HG03432 (cell line): Measurements from ENCODE around the gene STATH.
"Not testable (repeated sequence)": the region's sequence is repeated elsewhere in the genome, so short reads cannot be mapped to it uniquely, and the experiment has no call there.

Source experiments
- ATAC-seq: cut with Tn5 transposase; IDR thresholded peaks from one replicate; pipeline ENCODE4 v1.9.1; 2021; ENCODE audit warnings: mild to moderate bottlenecking, moderate library complexity; ENCODE audit not compliant: unreplicated experiment

STATH gene

DNA sequence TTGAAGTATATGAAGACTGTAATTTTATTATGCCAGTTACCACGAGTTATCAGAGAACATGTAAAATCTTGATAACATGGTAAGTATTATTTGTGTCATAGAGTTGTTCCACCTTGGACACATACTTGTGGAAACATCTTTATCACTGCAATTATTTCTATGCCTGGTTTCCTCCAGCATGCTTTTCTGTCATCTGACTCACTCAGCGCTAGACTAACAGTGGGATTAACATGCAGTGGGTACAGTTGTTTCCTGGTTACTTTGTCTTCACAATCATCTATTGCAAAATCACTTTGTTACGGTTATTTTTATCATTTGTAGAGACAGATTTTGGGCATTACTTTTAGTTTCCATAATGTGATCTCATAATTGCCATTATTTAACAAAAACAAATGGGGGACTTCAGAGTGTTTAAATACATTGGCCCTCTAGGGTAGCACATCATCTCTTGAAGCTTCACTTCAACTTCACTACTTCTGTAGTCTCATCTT, at the start of gene STATH:
Gene STATH, plus strand, starts transcription at position 441 of the 491 bp plus-strand sequence. CDS start 2,472 bp downstream, outside the sequence.
- no peak for ATAC-seq

GRCh38 chr4:69951602-69952001, 44.2 kb upstream of the STATH start:
- ATAC-seq = no peak

- no peak for ATAC-seq
Measured at GRCh38 chr4:69957209-69957608, 38.6 kb upstream of the STATH start.

DNA sequence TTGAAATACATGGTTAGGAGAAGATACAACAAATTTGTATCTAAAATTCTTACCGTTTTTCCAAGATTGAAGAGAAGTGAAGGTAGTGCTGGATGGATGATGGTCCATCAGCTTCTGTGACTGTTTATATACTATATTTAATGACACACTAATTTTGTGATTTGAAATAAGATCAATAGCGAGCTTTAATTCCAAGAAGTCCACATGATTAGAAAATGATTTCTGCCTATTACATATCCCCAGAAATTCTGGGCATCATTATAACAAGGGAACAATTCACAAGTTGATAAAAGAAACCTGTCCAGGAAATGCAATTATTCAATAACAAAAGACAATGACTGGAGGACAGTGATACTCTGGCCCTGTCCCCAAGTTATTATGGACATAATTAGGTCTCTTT, 30.1 kb upstream of the STATH start, which contains the start of gene CSN2:
Gene CSN2, minus strand, starts transcription at position 101 of the 400 bp plus-strand sequence. CDS start 4,733 bp downstream, outside the sequence.
- no peak for ATAC-seq

GRCh38 chr4:69970071-69970470, 25.7 kb upstream of the STATH start:
- ATAC-seq = no peak

DNA sequence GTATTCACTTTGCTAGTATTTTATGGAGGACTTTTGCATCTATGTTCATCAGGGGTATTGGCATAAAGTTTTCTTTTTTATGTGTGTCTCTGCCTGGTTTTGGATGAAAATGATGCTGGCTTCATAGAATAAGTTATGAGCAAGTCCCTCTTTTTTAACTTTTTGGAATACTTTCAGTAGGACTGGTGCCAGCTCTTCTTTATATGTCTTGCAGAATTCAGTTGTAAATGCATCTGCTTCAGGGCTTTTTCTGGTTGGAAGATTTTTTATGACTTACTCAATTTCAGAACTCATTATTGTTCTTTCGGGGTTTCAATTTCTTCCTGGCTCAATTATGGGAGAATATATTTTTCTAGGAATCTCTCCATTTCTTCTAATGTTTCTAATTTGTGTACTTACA, 21.1 kb upstream of the STATH start:
- no peak for ATAC-seq

- peak; percentile 9 for ATAC-seq
Measured at GRCh38 chr4:69977582-69977981, 18.2 kb upstream of the STATH start.

DNA sequence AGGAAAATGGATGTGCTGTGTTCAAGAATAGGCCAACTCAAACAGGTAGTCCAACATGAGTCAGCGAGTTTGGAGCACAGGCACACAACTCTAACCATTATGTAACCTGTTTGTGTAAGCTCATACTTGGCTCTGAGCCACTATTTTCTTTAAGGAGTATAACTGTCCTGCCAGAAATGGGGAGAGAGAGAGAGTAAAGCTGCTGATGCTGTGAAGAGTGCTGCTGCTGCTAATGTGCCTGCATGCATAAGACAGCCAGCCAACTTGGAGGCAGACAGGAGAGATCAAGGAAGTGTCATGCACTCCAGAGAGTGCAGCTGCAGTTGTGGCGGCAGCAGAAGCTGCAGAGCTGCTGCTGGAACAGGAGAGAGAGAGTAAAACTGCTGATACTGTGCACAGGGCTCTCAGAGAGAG, 11.7 kb upstream of the STATH start:
- ATAC-seq = peak; percentile 73

- no peak for ATAC-seq
Measured at GRCh38 chr4:69986663-69987062, 9.1 kb upstream of the STATH start.

- ATAC-seq = no peak
Measured at GRCh38 chr4:69991016-69991415, 4.8 kb upstream of the STATH start.

DNA sequence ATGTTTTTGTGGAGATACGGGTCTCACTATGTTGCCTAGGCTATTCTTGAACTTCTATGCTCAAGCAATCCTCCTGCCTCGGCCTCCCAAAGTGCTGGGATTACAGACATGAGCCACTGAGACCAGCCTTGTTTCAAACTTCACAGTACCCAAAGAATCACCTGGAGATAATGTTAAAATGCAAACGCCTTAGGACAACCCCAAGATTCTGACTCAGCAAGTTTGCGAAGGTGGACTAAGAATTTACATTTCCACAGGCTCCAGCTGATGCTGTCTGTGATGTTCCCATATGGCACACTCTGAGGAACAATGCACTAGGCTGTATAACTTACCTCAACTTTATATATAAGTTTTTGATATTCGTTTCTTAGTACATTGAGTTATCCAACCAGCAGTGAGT, 984 bp upstream of the STATH start:
- no peak for ATAC-seq

- peak; percentile 56 for ATAC-seq
Measured at GRCh38 chr4:69999420-69999819, 3.7 kb downstream of the STATH start.

- no peak for ATAC-seq
Measured at GRCh38 chr4:70000711-70001110, 4.9 kb downstream of the STATH start.

DNA sequence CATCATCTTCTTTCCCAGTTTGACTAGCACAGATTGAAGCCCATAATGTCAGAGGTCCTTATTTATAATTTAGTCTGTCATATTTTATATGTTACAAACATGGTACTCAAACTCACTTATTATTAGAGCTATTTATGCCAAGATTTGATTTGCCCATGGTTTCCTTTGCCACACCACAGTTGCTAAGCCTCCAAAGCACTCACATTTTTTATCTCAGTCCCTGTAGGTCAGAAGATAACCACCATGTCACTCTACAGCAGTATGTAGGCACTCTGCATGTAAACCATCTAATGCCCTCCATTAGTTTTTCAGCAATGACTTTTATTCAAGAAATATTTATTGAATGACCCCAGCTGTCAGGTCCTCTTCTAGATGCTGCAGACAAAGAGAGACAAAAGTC, 6.7 kb downstream of the STATH start:
- no peak for ATAC-seq

DNA sequence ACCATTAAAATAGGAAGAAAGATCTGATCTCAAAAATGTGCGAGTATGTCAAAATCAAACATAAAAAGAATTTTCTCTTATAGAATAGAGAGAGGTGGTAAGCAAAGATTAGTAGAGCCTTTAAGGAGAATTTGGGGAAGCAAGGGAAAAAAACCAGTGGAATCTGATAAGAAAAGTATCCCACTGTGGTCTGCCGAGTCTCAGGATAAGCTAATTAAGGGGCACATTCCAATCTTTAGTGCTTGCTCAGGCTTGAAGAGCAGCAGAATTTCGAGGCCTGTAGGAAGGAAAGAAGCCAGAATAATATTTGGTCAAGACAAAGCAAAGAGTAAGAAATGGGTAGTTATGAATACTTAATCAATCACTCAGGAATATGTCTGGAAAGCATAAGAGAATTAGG, 13.0 kb downstream of the STATH start:
- no peak for ATAC-seq

DNA sequence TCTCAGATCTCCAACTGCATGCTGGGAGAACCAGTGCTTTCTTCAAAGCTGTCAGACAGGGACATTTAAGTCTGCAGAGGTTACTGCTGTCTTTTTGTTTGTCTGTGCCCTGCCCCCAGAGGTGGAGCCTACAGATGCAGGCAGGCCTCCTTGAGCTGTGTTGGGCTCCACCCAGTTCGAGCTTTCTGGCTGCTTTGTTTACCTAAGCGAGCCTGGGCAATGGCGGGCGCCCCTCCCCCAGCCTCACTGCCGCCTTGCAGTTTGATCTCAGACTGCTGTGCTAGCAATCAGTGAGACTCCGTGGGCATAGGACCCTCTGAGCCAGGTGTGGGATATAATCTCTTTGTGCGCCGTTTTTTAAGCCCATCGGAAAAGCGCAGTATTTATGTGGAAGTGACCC, 23.2 kb downstream of the STATH start:
- ATAC-seq = not testable (repeated sequence)

GRCh38 chr4:70023218-70023617, 27.5 kb downstream of the STATH start:
- ATAC-seq = no peak

GRCh38 chr4:70027011-70027410, 31.2 kb downstream of the STATH start:
- ATAC-seq = no peak

DNA sequence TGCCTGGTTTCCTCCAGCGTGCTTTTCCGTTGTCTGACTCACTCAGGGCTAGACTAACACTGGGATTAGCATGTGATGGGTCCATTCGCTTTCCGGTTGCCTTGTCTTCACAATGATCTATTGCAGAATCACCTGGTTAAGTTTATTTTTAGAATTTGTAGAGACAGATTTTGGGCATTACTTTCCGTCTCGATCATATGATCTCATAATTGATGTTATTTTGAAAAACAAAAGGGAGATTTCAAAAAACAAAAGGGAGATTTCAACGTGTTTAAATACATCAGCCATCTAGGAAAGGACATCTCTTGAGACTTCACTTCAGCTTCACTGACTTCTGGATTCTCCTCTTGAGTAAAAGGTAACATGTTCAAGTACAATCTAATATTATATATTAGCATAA, 32.4 kb downstream of the STATH start, which contains the start of gene HTN3:
Gene HTN3, plus strand, starts transcription at position 301 of the 400 bp plus-strand sequence. CDS start 2,282 bp downstream, outside the sequence.
- ATAC-seq = not testable (repeated sequence)

DNA sequence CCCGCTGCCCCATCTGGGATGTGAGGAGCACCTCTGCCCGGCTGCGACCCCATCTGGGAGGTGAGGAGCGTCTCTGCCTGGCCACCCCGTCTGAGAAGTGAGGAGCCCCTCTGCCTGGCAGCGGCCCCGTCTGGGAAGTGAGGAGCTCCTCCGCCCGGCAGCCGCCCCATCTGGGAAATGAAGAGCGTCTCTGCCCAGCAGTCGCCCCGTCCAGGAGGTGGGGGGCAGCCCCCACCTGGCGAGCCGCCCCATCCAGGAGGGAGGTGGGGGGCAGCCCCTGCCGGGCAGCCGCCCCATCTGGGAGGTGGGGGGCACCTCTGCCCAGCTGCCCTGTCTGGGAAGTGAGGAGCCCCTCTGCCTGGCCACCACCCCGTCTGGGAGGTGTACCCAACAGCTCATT, 41.8 kb downstream of the STATH start:
- not testable (repeated sequence) for ATAC-seq

- ATAC-seq = not testable (repeated sequence)
Measured at GRCh38 chr4:70039928-70040327, 44.2 kb downstream of the STATH start.

DNA sequence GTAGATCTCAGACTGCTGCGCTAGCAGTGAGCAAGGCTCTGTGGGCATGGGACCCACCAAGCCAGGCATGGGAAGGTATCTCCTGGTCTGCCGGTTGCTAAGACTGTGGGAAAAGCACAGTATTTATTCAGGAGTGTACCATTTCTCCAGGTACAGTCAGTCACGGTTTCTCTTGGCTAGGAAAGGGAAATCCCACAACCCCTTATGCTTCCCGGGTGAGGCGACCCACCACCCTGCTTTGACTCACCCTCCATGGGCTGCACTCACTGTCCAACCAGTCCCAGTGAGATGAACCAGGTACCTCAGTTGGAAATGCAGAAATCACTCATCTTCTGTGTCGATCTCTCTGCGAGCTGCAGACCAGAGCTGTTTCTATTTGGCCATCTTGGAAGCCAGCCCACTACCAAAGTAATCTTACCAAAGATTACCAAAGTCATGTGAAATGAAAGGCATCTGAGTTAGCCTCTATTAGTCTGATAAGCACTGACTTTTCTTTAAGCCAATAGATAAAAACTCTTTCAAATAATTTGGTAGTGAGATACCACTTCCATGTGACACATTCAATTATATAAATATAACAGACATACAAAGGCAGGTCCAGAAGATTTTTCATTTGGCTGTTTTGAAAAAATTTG, 46.0 kb downstream of the STATH start:
- no peak for ATAC-seq

- not testable (repeated sequence) for ATAC-seq
Measured at GRCh38 chr4:70050138-70050537, 54.4 kb downstream of the STATH start, which contains the start of gene HTN1. HTN1 (plus strand) TSS chr4:70050438; CDS start chr4:70053077, 2,639 bp downstream.
